ENCODE results near the gene FGF4. TPM values are rescaled to one million over a fixed set of nuclear protein-coding genes. Genes with fewer than 3 reads are reported as not detected.

Gene FGF4
- total RNA-seq, 1 donor from 2014 or later: not detected

- TF ChIP-seq CTCF (conservative IDR thresholded peaks at IDR 0.05; ENCODE audit: low read depth, low read length): no peak
- no peak overlapping the region for H3K4me3 ChIP-seq (ENCODE audit: low read depth, low read length)
- no peak for DNase-seq (ENCODE audit: low read depth)
Observed at GRCh38 chr11:69814411-69814810, 39.3 kb upstream of the FGF4 start.

GRCh38 chr11:69813839-69814238, 38.7 kb upstream of the FGF4 start:
- no peak for DNase-seq (ENCODE audit: low read depth)
- no peak for TF ChIP-seq CTCF (conservative IDR thresholded peaks at IDR 0.05; ENCODE audit: low read depth, low read length)
- H3K4me3 ChIP-seq (ENCODE audit: low read depth, low read length): no peak overlapping the region

GRCh38 chr11:69812946-69813345, 37.8 kb upstream of the FGF4 start:
- no peak overlapping the region for H3K4me3 ChIP-seq (ENCODE audit: low read depth, low read length)
- no peak for TF ChIP-seq CTCF (conservative IDR thresholded peaks at IDR 0.05; ENCODE audit: low read depth, low read length)
- no peak for DNase-seq (ENCODE audit: low read depth)

GRCh38 chr11:69812256-69812655, 37.1 kb upstream of the FGF4 start:
- no peak for TF ChIP-seq CTCF (conservative IDR thresholded peaks at IDR 0.05; ENCODE audit: low read depth, low read length)
- no peak for DNase-seq (ENCODE audit: low read depth)
- no peak overlapping the region for H3K4me3 ChIP-seq (ENCODE audit: low read depth, low read length)

GRCh38 chr11:69811431-69811830, 36.3 kb upstream of the FGF4 start:
- DNase-seq (ENCODE audit: low read depth): no peak
- TF ChIP-seq CTCF (conservative IDR thresholded peaks at IDR 0.05; ENCODE audit: low read depth, low read length): no peak
- no peak overlapping the region for H3K4me3 ChIP-seq (ENCODE audit: low read depth, low read length)

- DNase-seq (ENCODE audit: low read depth): no peak
- TF ChIP-seq CTCF (conservative IDR thresholded peaks at IDR 0.05; ENCODE audit: low read depth, low read length): no peak
- no peak overlapping the region for H3K4me3 ChIP-seq (ENCODE audit: low read depth, low read length)
Observed at GRCh38 chr11:69810289-69811118, 35.4 kb upstream of the FGF4 start.

- H3K4me3 ChIP-seq (ENCODE audit: low read depth, low read length): no peak overlapping the region
- DNase-seq (ENCODE audit: low read depth): no peak
- no peak for TF ChIP-seq CTCF (conservative IDR thresholded peaks at IDR 0.05; ENCODE audit: low read depth, low read length)
Observed at GRCh38 chr11:69808667-69809086, 33.5 kb upstream of the FGF4 start.

Data from epithelial cell of proximal tubule (primary cell).